Aorta (tissue), 5 donors: Measurements from ENCODE around the gene TRAPPC3. TPM values are rescaled to one million over a fixed set of nuclear protein-coding genes. Genes with fewer than 3 reads are reported as not detected.

ENCODE experiments used
- ATAC-seq: fragments of 200-7000 bp; cut with Tn5 transposase; one replicate; pipeline ENCODE4 v1.9.1; 2022; ENCODE audit warnings: moderate library complexity; ENCODE audit not compliant: low FRiP score
- DNase-seq, 2 donors: peaks; one replicate each; pipeline ENCODE4 v3.0.0-alpha.2; 2020
- H3K27ac ChIP-seq, 2 donors: one replicate each; pipeline ENCODE4 v1.5.1; 2013; ENCODE audit warnings: low read length in 2 of 2, mild to moderate bottlenecking in 2 of 2, moderate library complexity in 2 of 2, control low read depth in 1 of 2, inconsistent platforms in 1 of 2, low read depth in 1 of 2
- H3K27me3 ChIP-seq, 2 donors: one replicate each; pipeline ENCODE4 v1.6.1; 2013; ENCODE audit warnings: control low read depth in 1 of 2, low read length in 1 of 2, mild to moderate bottlenecking in 1 of 2, moderate library complexity in 1 of 2; ENCODE audit not compliant: insufficient read depth in 2 of 2, control insufficient read depth in 1 of 2
- H3K36me3 ChIP-seq, 2 donors: one replicate each; pipeline ENCODE4 v1.6.1; 2013; ENCODE audit warnings: control low read depth in 1 of 2, low read length in 1 of 2, mild to moderate bottlenecking in 1 of 2; ENCODE audit not compliant: insufficient read depth in 2 of 2, control insufficient read depth in 1 of 2
- H3K4me1 ChIP-seq, 2 donors: one replicate each; pipeline ENCODE4 v1.6.1; 2013; ENCODE audit warnings: low read length in 2 of 2, control low read depth in 1 of 2, mild to moderate bottlenecking in 1 of 2, moderate library complexity in 1 of 2; ENCODE audit not compliant: insufficient read depth in 2 of 2, control insufficient read depth in 1 of 2
- H3K4me3 ChIP-seq, 2 donors: one replicate each; pipeline ENCODE4 v1.5.1; 2013; ENCODE audit warnings: low read length in 2 of 2, control low read depth in 1 of 2, mild to moderate bottlenecking in 1 of 2
- H3K9me3 ChIP-seq: one replicate; pipeline ENCODE4 v1.6.1; 2013; ENCODE audit warnings: mild to moderate bottlenecking, low read length; ENCODE audit not compliant: control insufficient read depth
- WGBS, 2 donors: extraction: QIAGEN DNeasy Blood & Tissue Kit; methylation state at CpG; one replicate each; pipeline ENCODE4 v1.1.7; 2013; 5-methylcytosine and 5-hydroxymethylcytosine counted together
- intact Hi-C, 2 donors: fragments of 100-400 bp; cut with DNase I; formaldehyde crosslinking; loops; one replicate each; pipeline versions ENCODE4 v1.14.2 to v1.15.0; 2022
- polyA plus RNA-seq, 2 donors: library from polyadenylated mRNA; stranded (reverse); fragments of 200-250 nt; gene quantifications; one replicate each; pipeline ENCODE4 v1.2.3, GENCODE V29; 2013
- total RNA-seq, 2 donors: library from RNA; stranded (reverse); fragmentation: NEBNext Ultra II Directional; extraction: Animal tissue kit (Norgen Biotek cat#: 25700); gene quantifications; one replicate each; pipeline ENCODE4 v1.2.1, GENCODE V29; 2021
- donor health status: healthy with polysubstance abuse.
- donor health status: Bipolar disorder and iron deficiency.
- donor health status: DM: no; HTN: no; CAD: no.
- donor health status: DM: no; HTN: no; CAD: no.
- donor health status: DM: yes; HTN: yes; CAD: no.

Gene TRAPPC3
- total and polyA plus RNA-seq, 4 donors: 55.6 to 90.7 (median 71.4) TPM

GRCh38 chr1:36097693-36098585, 51.3 kb downstream of the TRAPPC3 start:
- Histone ChIP-seq H3K9me3 (no peaks in the 10 kb centered on the region), H3K36me3 (peaks cover 0 to 4% of the 10 kb centered on the region in 2 donors), H3K27me3 (no peaks in the 10 kb centered on the region), H3K27ac (no peak overlapping the region), H3K4me1 (no peaks in the 10 kb centered on the region), H3K4me3 (no peak overlapping the region)
- WGBS, 2 donors: 91 to 93% methylated on average over 28 to 33 of the region's 33 CpGs
- ATAC-seq (no peak), DNase-seq (peak in 1 of 2 donors; percentile 42)
- intact Hi-C loops: loop anchor here (2.0 to 10.0 kb wide), 4 partner anchors 37 to 327 kb away; no protein-coding TSS in a partner anchor

- Histone ChIP-seq H3K4me1 (no peaks in the 10 kb centered on the region), H3K27ac (no peak overlapping the region), H3K36me3 (peaks cover 0 to 9% of the 10 kb centered on the region in 2 donors), H3K9me3 (no peaks in the 10 kb centered on the region), H3K4me3 (no peak overlapping the region), H3K27me3 (no peaks in the 10 kb centered on the region)
- WGBS, 2 donors: 66% methylated on average over 16 of the region's 16 CpGs
- peak; percentile 46 to 73 for DNase-seq
- ATAC-seq: no peak
- intact Hi-C loops: loop anchor here (5.0 to 10.0 kb wide), 3 partner anchors 91 to 328 kb away; no protein-coding TSS in a partner anchor
Measured at GRCh38 chr1:36096500-36097432, 52.5 kb downstream of the TRAPPC3 start.

- Histone ChIP-seq H3K9me3 (no peaks in the 10 kb centered on the region), H3K27me3 (no peaks in the 10 kb centered on the region), H3K27ac (no peak overlapping the region), H3K4me3 (no peak overlapping the region), H3K4me1 (no peaks in the 10 kb centered on the region), H3K36me3 (peaks cover 0 to 9% of the 10 kb centered on the region in 2 donors)
- DNase-seq (peak in 1 of 2 donors; percentile 67), ATAC-seq (no peak)
- intact Hi-C loops: loop anchor here (5.0 to 10.0 kb wide), 3 partner anchors 91 to 329 kb away; no protein-coding TSS in a partner anchor
- WGBS, 2 donors: 61 to 64% methylated on average over 15 of the region's 15 CpGs
Measured at GRCh38 chr1:36095760-36096405, 53.4 kb downstream of the TRAPPC3 start.

- Histone ChIP-seq H3K4me3 (no peak overlapping the region), H3K9me3 (no peaks in the 10 kb centered on the region), H3K27ac (no peak overlapping the region), H3K36me3 (peaks cover 0 to 9% of the 10 kb centered on the region in 2 donors), H3K27me3 (no peaks in the 10 kb centered on the region), H3K4me1 (no peaks in the 10 kb centered on the region)
- intact Hi-C loops: loop anchor here (5.0 to 10.0 kb wide), 3 partner anchors 93 to 330 kb away; no protein-coding TSS in a partner anchor
- ATAC-seq: no peak
- WGBS, 2 donors: 82 to 88% methylated on average over 8 of the region's 8 CpGs
- DNase-seq: peak in 1 of 2 donors; percentile 46
Measured at GRCh38 chr1:36094621-36095061, 54.6 kb downstream of the TRAPPC3 start.

- Histone ChIP-seq H3K9me3 (no peaks in the 10 kb centered on the region), H3K36me3 (peaks cover 0 to 9% of the 10 kb centered on the region in 2 donors), H3K27ac (no peak overlapping the region), H3K4me3 (no peak overlapping the region), H3K4me1 (no peaks in the 10 kb centered on the region), H3K27me3 (no peaks in the 10 kb centered on the region)
- DNase-seq: peak in 1 of 2 donors; percentile 49
- no peak for ATAC-seq
- WGBS, 2 donors: 80 to 84% methylated on average over 3 of the region's 3 CpGs
- intact Hi-C loops: loop anchor here in 1 of 2 donors (10.0 kb wide), 1 partner anchor 331 kb away; no protein-coding TSS in a partner anchor
Measured at GRCh38 chr1:36093929-36094328, 55.4 kb downstream of the TRAPPC3 start.

GRCh38 chr1:36093226-36093625, 56.1 kb downstream of the TRAPPC3 start:
- peak in 1 of 2 donors; percentile 49 for DNase-seq
- Histone ChIP-seq H3K9me3 (no peaks in the 10 kb centered on the region), H3K36me3 (peaks cover 0 to 9% of the 10 kb centered on the region in 2 donors), H3K27ac (no peak overlapping the region), H3K4me1 (no peaks in the 10 kb centered on the region), H3K4me3 (no peak overlapping the region), H3K27me3 (no peaks in the 10 kb centered on the region)
- no peak for ATAC-seq
- intact Hi-C loops: loop anchor here in 1 of 2 donors (10.0 kb wide), 1 partner anchor 332 kb away; no protein-coding TSS in a partner anchor
- 69 to 73% methylated on average over 7 of the region's 7 CpGs for WGBS, 2 donors

- H3K27ac ChIP-seq: no peak overlapping the region
- 91 to 93% methylated on average over 9 of the region's 9 CpGs for WGBS, 2 donors
- no peak overlapping the region for H3K4me3 ChIP-seq
- no peaks in the 10 kb centered on the region for H3K27me3 ChIP-seq
- no peak for ATAC-seq
- DNase-seq: peak in 1 of 2 donors; percentile 49
- H3K36me3 ChIP-seq: peaks cover 0 to 9% of the 10 kb centered on the region in 2 donors
- intact Hi-C loops: loop anchor here in 1 of 2 donors (10.0 kb wide), 1 partner anchor 332 kb away; no protein-coding TSS in a partner anchor
- no peaks in the 10 kb centered on the region for H3K9me3 ChIP-seq
- no peaks in the 10 kb centered on the region for H3K4me1 ChIP-seq
Measured at GRCh38 chr1:36092798-36093185, 56.5 kb downstream of the TRAPPC3 start.
